Measurements from ENCODE around the gene FFAR3.

FFAR3 gene

DNA sequence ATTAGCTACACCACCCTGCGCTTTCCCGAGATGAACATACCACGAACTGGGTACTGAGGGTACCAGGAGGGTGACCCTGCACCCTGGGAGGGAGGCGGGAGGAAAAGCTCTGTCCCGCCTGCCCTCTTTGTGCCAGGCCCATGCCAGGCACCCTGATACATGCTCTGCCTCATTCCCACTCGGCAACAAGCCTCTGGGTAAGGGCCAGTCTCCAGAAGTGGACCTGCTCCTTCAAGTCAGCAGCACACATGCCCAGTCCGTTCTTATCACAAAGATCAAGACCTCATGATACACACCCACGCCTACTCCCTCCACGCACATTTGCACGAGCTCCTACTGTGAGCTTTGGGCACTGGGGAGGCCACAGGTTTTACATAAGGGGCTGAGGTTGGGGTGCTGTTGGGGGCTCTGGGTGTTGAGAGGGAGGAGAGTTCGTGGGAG lies 12.6 kb upstream of the FFAR3 start:
- no peak overlapping the region for H3K4me2 ChIP-seq (ENCODE audit: insufficient read depth, low read length, poor library complexity, severe bottlenecking)
- peak overlapping the region; percentile 11 for H2BK5ac ChIP-seq (ENCODE audit: low read length)
- no peaks in the 10 kb centered on the region for H3K36me3 ChIP-seq (replicated peaks in 1 of 2; ENCODE audit: control insufficient read depth in 2 of 2, insufficient read depth in 2 of 2, low read length in 2 of 2)
- no peak overlapping the region for H3K4me3 ChIP-seq (ENCODE audit: low read length in 2 of 2)
- no peak overlapping the region for H3K4ac ChIP-seq (ENCODE audit: low read length)
- no peak overlapping the region for H3K14ac ChIP-seq (ENCODE audit: low read length)
- no CpG with 5 or more reads among the region's 11 CpGs for whole genome bisulfite sequencing, 2 donors (ENCODE audit: extremely low coverage in 2 of 2, insufficient read length in 2 of 2, insufficient replicate concordance in 1 of 2)
- no peaks in the 10 kb centered on the region for H3K79me1 ChIP-seq (ENCODE audit: low read depth, low read length)
- H3K9ac ChIP-seq (ENCODE audit: low read depth, low read length, poor library complexity), result no peak overlapping the region
- no peak overlapping the region for H3K27ac ChIP-seq (replicated peaks; ENCODE audit: low read length)
- H2AK5ac ChIP-seq (ENCODE audit: low read depth, low read length), result no peak overlapping the region
- H2BK120ac ChIP-seq (ENCODE audit: low read depth, low read length), result no peak overlapping the region
- H2BK12ac ChIP-seq (ENCODE audit: low read length), result no peak overlapping the region
- peak overlapping the region; percentile 44 for H3K18ac ChIP-seq (ENCODE audit: low read length)
- H2AFZ ChIP-seq (ENCODE audit: low read length), result no peak overlapping the region
- no peak overlapping the region for H4K91ac ChIP-seq (ENCODE audit: low read depth, low read length, poor library complexity)
- H3K9me3 ChIP-seq (replicated peaks in 1 of 2; ENCODE audit: control insufficient read depth in 2 of 2, insufficient read depth in 1 of 2, low read depth in 1 of 2, low read length in 2 of 2), result peaks cover 0 to 2% of the 10 kb centered on the region in 2 donors
- H4K8ac ChIP-seq (ENCODE audit: low read depth, low read length), result no peak overlapping the region
- peaks cover 0 to 52% (median 4%) of the 10 kb centered on the region in 3 experiments for H3K27me3 ChIP-seq (ENCODE audit: control insufficient read depth in 3 of 3, insufficient read depth in 3 of 3, low read depth in 1 of 3, low read length in 3 of 3)
- no peak for DNase-seq (ENCODE audit: low spot score)
- H3K23ac ChIP-seq (ENCODE audit: low read depth, low read length, poor library complexity), result peak overlapping the region; percentile 57
- no peak overlapping the region for H2BK15ac ChIP-seq (ENCODE audit: low read length)
- H3K4me1 ChIP-seq (ENCODE audit: control insufficient read depth in 2 of 2, insufficient read depth in 1 of 2, low read depth in 1 of 2, low read length in 2 of 2), result no peaks in the 10 kb centered on the region

DNA sequence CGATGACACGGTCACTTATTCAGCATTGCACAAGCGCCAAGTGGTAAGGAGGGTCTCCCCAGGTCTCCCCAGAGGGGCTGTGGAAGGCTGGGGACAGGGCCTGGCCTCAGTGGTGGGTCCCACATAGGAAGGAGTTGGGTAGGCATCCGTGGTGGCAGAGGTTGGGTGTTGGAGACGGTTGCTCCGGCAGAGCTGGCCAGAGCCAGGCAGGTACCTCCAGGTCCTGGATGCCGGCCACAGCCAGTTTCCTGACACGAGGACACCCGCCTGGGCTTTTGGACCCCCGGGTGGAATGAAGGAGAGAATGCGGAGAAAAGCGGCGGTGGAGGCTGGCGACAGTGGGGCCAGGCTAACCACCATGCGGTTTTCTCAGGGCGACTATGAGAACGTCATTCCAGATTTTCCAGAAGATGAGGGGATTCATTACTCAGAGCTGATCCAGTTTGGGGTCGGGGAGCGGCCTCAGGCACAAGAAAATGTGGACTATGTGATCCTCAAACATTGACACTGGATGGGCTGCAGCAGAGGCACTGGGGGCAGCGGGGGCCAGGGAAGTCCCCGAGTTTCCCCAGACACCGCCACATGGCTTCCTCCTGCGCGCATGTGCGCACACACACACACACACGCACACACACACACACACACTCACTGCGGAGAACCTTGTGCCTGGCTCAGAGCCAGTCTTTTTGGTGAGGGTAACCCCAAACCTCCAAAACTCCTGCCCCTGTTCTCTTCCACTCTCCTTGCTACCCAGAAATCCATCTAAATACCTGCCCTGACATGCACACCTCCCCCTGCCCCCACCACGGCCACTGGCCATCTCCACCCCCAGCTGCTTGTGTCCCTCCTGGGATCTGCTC lies 11.8 kb upstream of the FFAR3 start:
- Histone ChIP-seq H3K27me3 (ENCODE audit: control insufficient read depth in 3 of 3, insufficient read depth in 3 of 3, low read depth in 1 of 3, low read length in 3 of 3) (peaks cover 0 to 51% (median 4%) of the 10 kb centered on the region in 3 experiments), H3K9me3 (replicated peaks in 1 of 2; ENCODE audit: control insufficient read depth in 2 of 2, insufficient read depth in 1 of 2, low read depth in 1 of 2, low read length in 2 of 2) (peaks cover 0 to 2% of the 10 kb centered on the region in 2 donors), H4K91ac (ENCODE audit: low read depth, low read length, poor library complexity) (no peak overlapping the region), H3K36me3 (replicated peaks in 1 of 2; ENCODE audit: control insufficient read depth in 2 of 2, insufficient read depth in 2 of 2, low read length in 2 of 2) (no peaks in the 10 kb centered on the region), H3K27ac (replicated peaks; ENCODE audit: low read length) (no peak overlapping the region), H2BK5ac (ENCODE audit: low read length) (no peak overlapping the region), H2BK12ac (ENCODE audit: low read length) (no peak overlapping the region), H3K4ac (ENCODE audit: low read length) (no peak overlapping the region), H3K4me2 (ENCODE audit: insufficient read depth, low read length, poor library complexity, severe bottlenecking) (no peak overlapping the region), H3K9ac (ENCODE audit: low read depth, low read length, poor library complexity) (no peak overlapping the region), H3K14ac (ENCODE audit: low read length) (peak overlapping the region; percentile 44), H2AFZ (ENCODE audit: low read length) (no peak overlapping the region), H4K8ac (ENCODE audit: low read depth, low read length) (no peak overlapping the region), H2BK15ac (ENCODE audit: low read length) (peak overlapping the region; percentile 27), H3K23ac (ENCODE audit: low read depth, low read length, poor library complexity) (peak overlapping the region; percentile 57), H2AK5ac (ENCODE audit: low read depth, low read length) (no peak overlapping the region), H2BK120ac (ENCODE audit: low read depth, low read length) (no peak overlapping the region), H3K79me1 (ENCODE audit: low read depth, low read length) (no peaks in the 10 kb centered on the region), H3K18ac (ENCODE audit: low read length) (peak overlapping the region; percentile 66), H3K4me3 (ENCODE audit: low read length in 2 of 2) (no peak overlapping the region), H3K4me1 (ENCODE audit: control insufficient read depth in 2 of 2, insufficient read depth in 1 of 2, low read depth in 1 of 2, low read length in 2 of 2) (no peaks in the 10 kb centered on the region)
- DNase-seq (ENCODE audit: low spot score), result no peak
- no CpG with 5 or more reads among the region's 28 CpGs for WGBS, 2 donors (ENCODE audit: extremely low coverage in 2 of 2, insufficient read length in 2 of 2, insufficient replicate concordance in 1 of 2)

DNA sequence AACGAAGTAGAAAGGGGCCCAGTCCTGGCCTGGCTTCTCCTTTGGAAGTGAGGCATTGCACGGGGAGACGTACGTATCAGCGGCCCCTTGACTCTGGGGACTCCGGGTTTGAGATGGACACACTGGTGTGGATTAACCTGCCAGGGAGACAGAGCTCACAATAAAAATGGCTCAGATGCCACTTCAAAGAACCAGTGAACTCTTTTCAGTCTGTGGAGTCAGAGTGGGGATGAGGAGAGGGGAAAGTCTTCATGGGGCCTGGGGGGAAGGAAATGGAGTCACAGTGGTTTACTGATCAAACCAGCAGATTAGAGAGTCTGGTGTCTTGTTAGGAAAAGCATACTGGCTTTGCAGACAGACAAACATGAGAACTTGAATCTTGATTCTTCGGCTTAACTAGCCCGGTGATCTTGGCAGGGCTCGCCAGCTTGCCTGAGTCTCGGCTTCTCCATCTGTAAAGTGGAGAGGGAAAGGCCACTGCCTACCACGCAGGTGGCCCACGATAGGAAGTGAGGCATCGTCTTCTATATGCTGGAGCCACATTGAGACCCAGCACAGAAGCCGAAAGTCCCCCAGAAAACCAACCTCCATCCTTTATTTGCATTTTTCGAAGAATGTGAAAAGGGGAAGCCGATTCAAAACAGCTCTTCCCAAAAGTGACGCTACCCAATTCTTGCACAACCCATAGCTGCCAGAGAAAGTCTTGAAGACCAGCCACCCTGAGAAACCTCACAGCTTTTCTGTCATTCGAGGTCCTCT lies 10.9 kb upstream of the FFAR3 start, which contains the start of gene FFAR1:
Gene FFAR1, plus strand, starts transcription at position 732 of the 759 bp plus-strand sequence. CDS start 3,650 bp downstream, outside the sequence.
- Histone ChIP-seq H3K36me3 (replicated peaks in 1 of 2; ENCODE audit: control insufficient read depth in 2 of 2, insufficient read depth in 2 of 2, low read length in 2 of 2) (no peaks in the 10 kb centered on the region), H3K4me1 (ENCODE audit: control insufficient read depth in 2 of 2, insufficient read depth in 1 of 2, low read depth in 1 of 2, low read length in 2 of 2) (no peaks in the 10 kb centered on the region), H3K27me3 (ENCODE audit: control insufficient read depth in 3 of 3, insufficient read depth in 3 of 3, low read depth in 1 of 3, low read length in 3 of 3) (peaks cover 0 to 45% (median 4%) of the 10 kb centered on the region in 3 experiments), H4K8ac (ENCODE audit: low read depth, low read length) (no peak within 1 kb of the TSS), H3K4ac (ENCODE audit: low read length) (no peak within 1 kb of the TSS), H3K79me1 (ENCODE audit: low read depth, low read length) (no peaks in the 10 kb centered on the region), H3K23ac (ENCODE audit: low read depth, low read length, poor library complexity) (no peak within 1 kb of the TSS), H2AK5ac (ENCODE audit: low read depth, low read length) (no peak within 1 kb of the TSS), H3K4me3 (ENCODE audit: low read length in 2 of 2) (no peak within 1 kb of the TSS), H3K18ac (ENCODE audit: low read length) (no peak within 1 kb of the TSS), H3K4me2 (ENCODE audit: insufficient read depth, low read length, poor library complexity, severe bottlenecking) (no peak within 1 kb of the TSS), H2BK12ac (ENCODE audit: low read length) (no peak within 1 kb of the TSS), H3K9ac (ENCODE audit: low read depth, low read length, poor library complexity) (no peak within 1 kb of the TSS), H3K27ac (replicated peaks; ENCODE audit: low read length) (no peak within 1 kb of the TSS), H3K14ac (ENCODE audit: low read length) (peak within 1 kb of the TSS; percentile 44), H2BK15ac (ENCODE audit: low read length) (no peak within 1 kb of the TSS), H2BK5ac (ENCODE audit: low read length) (no peak within 1 kb of the TSS), H2BK120ac (ENCODE audit: low read depth, low read length) (no peak within 1 kb of the TSS), H3K9me3 (replicated peaks in 1 of 2; ENCODE audit: control insufficient read depth in 2 of 2, insufficient read depth in 1 of 2, low read depth in 1 of 2, low read length in 2 of 2) (peaks cover 0 to 2% of the 10 kb centered on the region in 2 donors), H2AFZ (ENCODE audit: low read length) (no peak within 1 kb of the TSS), H4K91ac (ENCODE audit: low read depth, low read length, poor library complexity) (no peak within 1 kb of the TSS)
- no peak for DNase-seq (ENCODE audit: low spot score)
- WGBS, 2 donors (ENCODE audit: extremely low coverage in 2 of 2, insufficient read length in 2 of 2, insufficient replicate concordance in 1 of 2), result no CpG with 5 or more reads among the region's 18 CpGs

DNA sequence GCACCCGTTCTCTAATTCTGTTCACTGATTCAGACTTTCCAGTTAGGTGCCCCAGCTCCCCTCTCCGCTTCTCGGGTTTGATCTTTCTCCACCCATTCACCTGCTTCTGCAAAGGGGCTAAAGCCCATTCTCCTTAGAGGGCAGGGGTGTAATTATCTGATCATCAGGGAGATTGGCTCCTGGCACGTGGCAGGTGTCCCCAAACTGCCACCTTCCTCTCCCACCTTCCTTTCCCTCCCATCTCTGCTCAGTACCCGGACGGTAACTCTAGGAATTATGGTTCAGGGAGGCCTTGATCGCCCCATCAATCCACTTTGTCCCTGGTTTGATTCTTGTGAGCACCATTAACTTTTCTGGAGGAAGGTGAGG lies 10.3 kb upstream of the FFAR3 start:
- Histone ChIP-seq H2BK120ac (ENCODE audit: low read depth, low read length) (no peak overlapping the region), H3K27me3 (ENCODE audit: control insufficient read depth in 3 of 3, insufficient read depth in 3 of 3, low read depth in 1 of 3, low read length in 3 of 3) (peaks cover 0 to 45% (median 4%) of the 10 kb centered on the region in 3 experiments), H3K4me3 (ENCODE audit: low read length in 2 of 2) (no peak overlapping the region), H2AK5ac (ENCODE audit: low read depth, low read length) (no peak overlapping the region), H4K8ac (ENCODE audit: low read depth, low read length) (no peak overlapping the region), H3K27ac (replicated peaks; ENCODE audit: low read length) (no peak overlapping the region), H3K36me3 (replicated peaks in 1 of 2; ENCODE audit: control insufficient read depth in 2 of 2, insufficient read depth in 2 of 2, low read length in 2 of 2) (no peaks in the 10 kb centered on the region), H3K23ac (ENCODE audit: low read depth, low read length, poor library complexity) (no peak overlapping the region), H4K91ac (ENCODE audit: low read depth, low read length, poor library complexity) (no peak overlapping the region), H3K9ac (ENCODE audit: low read depth, low read length, poor library complexity) (no peak overlapping the region), H3K79me1 (ENCODE audit: low read depth, low read length) (no peaks in the 10 kb centered on the region), H3K4me2 (ENCODE audit: insufficient read depth, low read length, poor library complexity, severe bottlenecking) (no peak overlapping the region), H2BK12ac (ENCODE audit: low read length) (no peak overlapping the region), H2BK5ac (ENCODE audit: low read length) (no peak overlapping the region), H3K9me3 (replicated peaks in 1 of 2; ENCODE audit: control insufficient read depth in 2 of 2, insufficient read depth in 1 of 2, low read depth in 1 of 2, low read length in 2 of 2) (peaks cover 0 to 2% of the 10 kb centered on the region in 2 donors), H3K4ac (ENCODE audit: low read length) (no peak overlapping the region), H2AFZ (ENCODE audit: low read length) (no peak overlapping the region), H3K14ac (ENCODE audit: low read length) (no peak overlapping the region), H3K4me1 (ENCODE audit: control insufficient read depth in 2 of 2, insufficient read depth in 1 of 2, low read depth in 1 of 2, low read length in 2 of 2) (no peaks in the 10 kb centered on the region), H2BK15ac (ENCODE audit: low read length) (no peak overlapping the region), H3K18ac (ENCODE audit: low read length) (no peak overlapping the region)
- DNase-seq (ENCODE audit: low spot score), result no peak
- WGBS, 2 donors (ENCODE audit: extremely low coverage in 2 of 2, insufficient read length in 2 of 2, insufficient replicate concordance in 1 of 2), result no CpG with 5 or more reads among the region's 7 CpGs

Data from neuronal stem cell (in vitro differentiated cells).